Measurements from ENCODE around the gene PLCE1.
A peak's percentile ranks its signal among the peaks of the same experiment; 100 is the strongest.

The PLCE1 gene

GRCh38 chr10:93993782-93994437 is at the start of gene PLCE1:
Gene PLCE1 (plus strand): TSS chr10:93993931. CDS start chr10:94031047, 37,116 bp downstream.
- H3K4me3 ChIP-seq (ENCODE audit: low read length) = peak within 1 kb of the TSS; percentile 78
- TF ChIP-seq, protein P1, sequence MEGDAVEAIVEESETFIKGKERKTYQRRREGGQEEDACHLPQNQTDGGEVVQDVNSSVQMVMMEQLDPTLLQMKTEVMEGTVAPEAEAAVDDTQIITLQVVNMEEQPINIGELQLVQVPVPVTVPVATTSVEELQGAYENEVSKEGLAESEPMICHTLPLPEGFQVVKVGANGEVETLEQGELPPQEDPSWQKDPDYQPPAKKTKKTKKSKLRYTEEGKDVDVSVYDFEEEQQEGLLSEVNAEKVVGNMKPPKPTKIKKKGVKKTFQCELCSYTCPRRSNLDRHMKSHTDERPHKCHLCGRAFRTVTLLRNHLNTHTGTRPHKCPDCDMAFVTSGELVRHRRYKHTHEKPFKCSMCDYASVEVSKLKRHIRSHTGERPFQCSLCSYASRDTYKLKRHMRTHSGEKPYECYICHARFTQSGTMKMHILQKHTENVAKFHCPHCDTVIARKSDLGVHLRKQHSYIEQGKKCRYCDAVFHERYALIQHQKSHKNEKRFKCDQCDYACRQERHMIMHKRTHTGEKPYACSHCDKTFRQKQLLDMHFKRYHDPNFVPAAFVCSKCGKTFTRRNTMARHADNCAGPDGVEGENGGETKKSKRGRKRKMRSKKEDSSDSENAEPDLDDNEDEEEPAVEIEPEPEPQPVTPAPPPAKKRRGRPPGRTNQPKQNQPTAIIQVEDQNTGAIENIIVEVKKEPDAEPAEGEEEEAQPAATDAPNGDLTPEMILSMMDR (conservative IDR thresholded peaks at IDR 0.05; ENCODE audit: low read length) = no peak
- peak; percentile 43 for DNase-seq (ENCODE audit: low read depth)

DNA sequence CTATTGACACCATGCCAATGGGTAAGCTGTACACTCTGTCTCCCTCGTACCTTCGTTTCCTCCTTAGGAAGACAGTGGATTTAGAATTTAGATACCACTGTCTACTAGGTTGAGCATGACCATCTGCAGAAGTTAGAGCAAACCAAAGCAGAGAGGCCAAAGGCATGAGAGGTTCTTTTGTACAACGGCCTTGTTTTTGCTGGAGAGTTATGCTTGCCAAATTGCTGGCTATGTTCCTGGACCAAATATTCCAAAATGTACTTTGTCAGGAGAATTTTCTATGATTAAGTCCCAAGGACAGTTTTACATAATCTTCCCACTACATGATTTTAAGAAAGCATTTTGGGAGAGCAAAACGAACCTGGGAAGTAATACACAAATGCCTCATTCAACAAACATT is 47.9 kb upstream of the PLCE1 start:
- no peak overlapping the region for H3K4me3 ChIP-seq (ENCODE audit: low read length)
- DNase-seq (ENCODE audit: low read depth) = peak; percentile 23
- TF ChIP-seq, protein P1 (conservative IDR thresholded peaks at IDR 0.05; ENCODE audit: low read length) = no peak

GRCh38 chr10:93947055-93947454 is 46.7 kb upstream of the PLCE1 start:
- TF ChIP-seq, protein P1 (conservative IDR thresholded peaks at IDR 0.05; ENCODE audit: low read length) = no peak
- no peak overlapping the region for H3K4me3 ChIP-seq (ENCODE audit: low read length)
- DNase-seq (ENCODE audit: low read depth) = peak; percentile 60

GRCh38 chr10:93947524-93947923 is 46.2 kb upstream of the PLCE1 start:
- H3K4me3 ChIP-seq (ENCODE audit: low read length) = no peak overlapping the region
- DNase-seq (ENCODE audit: low read depth) = no peak
- TF ChIP-seq, protein P1 (conservative IDR thresholded peaks at IDR 0.05; ENCODE audit: low read length) = no peak

GRCh38 chr10:93951905-93952304 is 41.8 kb upstream of the PLCE1 start:
- no peak for DNase-seq (ENCODE audit: low read depth)
- TF ChIP-seq, protein P1 (conservative IDR thresholded peaks at IDR 0.05; ENCODE audit: low read length) = no peak
- no peak overlapping the region for H3K4me3 ChIP-seq (ENCODE audit: low read length)

DNA sequence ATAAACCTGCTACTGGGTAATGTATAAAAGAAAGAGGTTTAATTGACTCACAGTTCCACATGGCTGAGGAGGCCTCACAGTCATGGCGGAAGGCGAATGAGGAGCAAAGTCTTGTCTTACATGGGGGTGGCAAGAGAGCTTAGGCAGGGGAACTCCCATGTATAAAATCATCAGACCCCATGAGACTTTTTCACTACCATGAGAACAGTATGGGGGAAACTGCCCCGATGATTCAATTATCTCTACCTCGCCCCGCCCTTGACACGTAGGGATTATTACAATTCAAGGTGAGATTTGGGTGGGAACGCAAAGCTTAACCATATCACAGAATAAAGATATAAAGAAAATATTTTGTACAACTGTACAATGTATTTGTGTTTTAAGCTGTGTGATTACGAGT is 39.4 kb upstream of the PLCE1 start:
- no peak overlapping the region for H3K4me3 ChIP-seq (ENCODE audit: low read length)
- no peak for DNase-seq (ENCODE audit: low read depth)
- TF ChIP-seq, protein P1 (conservative IDR thresholded peaks at IDR 0.05; ENCODE audit: low read length) = no peak

DNA sequence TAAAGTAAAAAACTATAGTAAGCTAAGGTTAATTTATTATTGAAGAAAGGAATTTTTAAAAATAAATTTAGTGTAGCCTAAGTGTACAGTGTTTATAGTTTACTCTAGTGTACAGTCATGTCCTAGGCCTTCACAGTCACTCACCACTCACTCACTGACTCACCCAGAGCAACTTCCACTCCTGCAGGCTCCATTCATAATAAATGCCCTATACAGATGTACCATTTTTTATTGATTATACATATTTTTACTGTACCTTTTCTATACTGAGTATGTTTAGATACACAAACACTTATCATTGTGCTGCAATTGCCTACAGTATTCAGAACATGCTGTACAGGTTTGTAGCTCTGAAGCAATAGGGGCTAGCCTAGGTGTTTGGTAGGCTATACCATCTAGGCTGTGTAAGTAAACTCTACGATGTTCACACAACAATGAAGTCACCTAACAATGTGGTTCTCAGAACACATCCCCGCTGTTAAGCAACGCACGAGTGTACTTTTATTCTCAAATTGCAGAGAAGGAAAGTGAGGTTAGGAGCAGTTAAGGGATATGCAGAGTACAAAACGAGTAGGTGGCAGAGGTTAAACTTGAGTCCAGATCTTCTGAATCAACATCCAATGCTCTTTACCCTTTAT is 38.9 kb upstream of the PLCE1 start:
- H3K4me3 ChIP-seq (ENCODE audit: low read length) = no peak overlapping the region
- peak; percentile 29 for DNase-seq (ENCODE audit: low read depth)
- TF ChIP-seq, protein P1 (conservative IDR thresholded peaks at IDR 0.05; ENCODE audit: low read length) = no peak
